COLO829 (cell line): Measurements from ENCODE around the gene IARS2.
"Not testable (repeated sequence)": the region's sequence is repeated elsewhere in the genome, so short reads cannot be mapped to it uniquely, and the experiment has no call there.

Experiments
- DNase-seq: peaks from one replicate; pipeline ENCODE4 v3.0.0; 2012; ENCODE audit warnings: low spot score

The IARS2 gene

GRCh38 chr1:220164517-220164916 lies 70.6 kb downstream of the IARS2 start:
- no peak for DNase-seq

DNA sequence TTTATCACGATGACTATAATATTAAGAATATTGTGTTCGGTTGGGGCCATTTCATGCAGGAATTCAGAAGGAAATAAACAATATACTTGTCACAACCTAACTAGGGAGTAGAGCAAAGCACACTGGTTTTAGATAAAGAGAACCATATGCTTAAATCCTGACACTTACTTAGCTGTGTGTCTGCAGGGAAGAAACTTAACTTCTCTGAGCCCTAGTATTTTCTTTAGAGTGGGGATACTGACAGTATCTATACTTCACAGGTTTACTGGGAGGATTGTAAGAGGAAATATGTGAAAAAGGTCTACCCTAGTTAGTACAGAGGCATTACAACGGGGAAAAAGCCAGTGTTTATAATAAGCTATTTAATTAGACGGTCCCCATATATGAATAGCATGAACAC lies 72.9 kb downstream of the IARS2 start:
- DNase-seq: no peak

GRCh38 chr1:220169887-220170286 lies 76.0 kb downstream of the IARS2 start:
- not testable (repeated sequence) for DNase-seq

DNA sequence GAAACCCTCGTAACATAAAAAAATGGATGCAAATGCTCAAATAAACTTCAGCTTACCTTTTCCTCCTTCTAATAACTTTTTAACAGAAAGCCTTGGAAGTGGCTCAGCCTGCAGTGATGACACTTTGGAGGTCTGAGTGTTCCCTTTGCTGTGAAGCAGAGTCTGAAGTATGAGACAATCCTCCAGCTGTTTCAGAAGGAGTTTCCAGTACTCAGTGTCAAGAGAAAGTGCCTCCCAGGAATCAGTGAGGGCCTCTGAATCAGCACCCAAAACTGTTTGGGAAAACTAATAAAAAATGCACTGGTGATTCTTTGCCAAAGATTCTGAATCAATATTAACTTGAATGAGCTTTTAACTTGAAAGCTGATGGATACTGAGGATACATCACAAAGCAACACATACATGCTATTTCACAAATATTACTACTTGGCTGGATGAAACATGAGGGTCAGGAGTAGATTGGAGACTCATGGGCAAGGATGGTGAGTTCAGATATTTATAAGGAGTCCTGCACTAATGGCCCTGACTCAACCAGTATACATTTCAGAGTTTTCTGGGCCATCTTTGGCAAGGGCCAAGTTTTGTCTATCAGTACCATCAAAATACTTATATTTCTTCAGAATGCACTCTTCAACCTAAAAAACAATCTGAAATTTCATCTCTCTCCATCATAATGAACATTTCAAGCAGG lies 77.0 kb downstream of the IARS2 start:
- DNase-seq: no peak

DNA sequence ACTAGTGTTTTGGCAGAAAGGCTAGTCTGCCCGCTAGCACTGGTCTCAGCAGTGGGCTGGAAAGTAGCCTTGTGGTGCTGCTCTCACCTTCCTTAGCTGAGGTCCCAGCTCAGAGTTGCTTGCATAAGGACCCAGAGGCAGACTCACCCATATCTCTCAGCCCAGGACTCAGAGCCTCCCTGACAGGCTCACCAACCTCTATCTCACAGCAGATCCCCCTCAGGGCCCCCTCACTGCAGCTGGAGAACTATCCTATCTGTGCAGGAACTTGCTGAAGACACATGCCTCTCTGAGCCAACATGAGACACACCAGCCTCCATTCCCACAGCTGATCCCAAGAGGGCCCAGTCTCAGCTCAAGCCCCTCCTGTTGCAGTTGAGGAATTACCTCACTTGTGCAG lies 82.6 kb downstream of the IARS2 start:
- no peak for DNase-seq

DNA sequence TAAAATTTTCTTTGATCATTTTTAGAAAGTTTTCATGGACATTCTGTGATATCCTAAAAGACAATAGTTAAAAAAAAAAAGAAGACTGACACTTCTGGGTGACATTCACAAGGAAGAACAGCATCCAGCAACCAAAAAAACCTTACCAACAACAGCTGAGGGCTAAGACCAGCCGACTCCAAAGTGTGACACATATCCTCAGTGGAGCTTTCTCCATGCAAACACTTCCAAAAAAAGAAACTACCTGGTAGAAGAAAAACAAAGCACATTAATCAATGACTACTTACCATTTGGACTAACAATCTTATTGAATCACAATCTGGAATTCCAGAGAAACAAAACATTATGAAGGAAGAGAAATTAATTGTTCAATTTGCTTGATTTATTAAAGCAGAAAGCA lies 88.2 kb downstream of the IARS2 start:
- no peak for DNase-seq

GRCh38 chr1:220182656-220183055 lies 88.7 kb downstream of the IARS2 start:
- DNase-seq: no peak

GRCh38 chr1:220184506-220184905 lies 90.6 kb downstream of the IARS2 start:
- DNase-seq: no peak

DNA sequence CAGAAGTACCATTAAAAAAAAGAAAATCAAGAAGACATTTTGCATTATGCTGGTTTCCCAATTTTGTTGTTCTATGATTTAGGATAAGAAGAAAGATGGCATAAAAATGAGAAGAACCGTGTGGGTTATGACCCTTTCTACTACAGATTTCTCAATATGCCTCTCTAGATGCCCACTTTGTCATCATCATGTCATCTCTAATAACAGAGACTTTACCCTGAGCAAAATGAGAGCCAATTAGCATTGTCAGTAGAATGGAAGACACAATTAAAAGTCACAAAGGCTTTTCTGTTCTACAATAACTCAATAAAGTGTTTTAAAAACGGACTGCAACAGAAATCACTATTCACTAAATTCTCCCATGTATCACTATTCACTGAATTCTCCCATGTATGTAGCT lies 92.8 kb downstream of the IARS2 start:
- DNase-seq: no peak

DNA sequence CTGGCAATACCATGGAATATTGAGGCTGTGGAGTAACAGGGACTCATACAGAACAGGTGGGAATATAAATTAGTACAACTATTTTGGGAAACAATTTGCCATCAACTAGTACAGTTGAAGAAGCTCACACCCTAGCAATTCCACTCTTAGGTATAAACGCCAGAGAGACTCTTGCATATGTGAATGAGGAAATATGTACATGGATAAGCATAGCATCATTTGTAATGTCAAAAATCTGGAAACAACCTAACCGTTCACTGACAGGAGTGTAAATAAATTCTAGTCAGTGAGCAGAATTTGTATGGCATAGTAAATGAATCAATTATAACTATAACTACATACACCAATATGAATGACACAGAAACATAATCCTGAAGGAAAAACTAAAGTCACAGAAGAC lies 94.6 kb downstream of the IARS2 start:
- no peak for DNase-seq

- DNase-seq: peak; percentile 46
Observed at GRCh38 chr1:220189750-220190347, 95.9 kb downstream of the IARS2 start.

GRCh38 chr1:220195701-220196100 lies 101.8 kb downstream of the IARS2 start:
- DNase-seq: no peak
